ENCODE measurements around the gene PAXIP1.

The PAXIP1 gene

GRCh38 chr7:154996101-154996500 is 6.8 kb downstream of the PAXIP1 start:
- in situ Hi-C loops (cut with MboI; ENCODE audit: low sequenced_read_pairs), result no loop called here

GRCh38 chr7:154994996-154995395 is 7.9 kb downstream of the PAXIP1 start:
- in situ Hi-C loops (cut with MboI; ENCODE audit: low sequenced_read_pairs), result no loop called here

GRCh38 chr7:154990964-154991540 is 11.9 kb downstream of the PAXIP1 start:
- in situ Hi-C loops (cut with MboI; ENCODE audit: low sequenced_read_pairs), result no loop called here

- in situ Hi-C loops (cut with MboI; ENCODE audit: low sequenced_read_pairs), result no loop called here
Measured at GRCh38 chr7:154987571-154987970, 15.4 kb downstream of the PAXIP1 start.

- in situ Hi-C loops (cut with MboI; ENCODE audit: low sequenced_read_pairs), result no loop called here
Measured at GRCh38 chr7:154986200-154986945, 16.6 kb downstream of the PAXIP1 start.

- in situ Hi-C loops (cut with MboI; ENCODE audit: low sequenced_read_pairs), result no loop called here
Measured at GRCh38 chr7:154985230-154985629, 17.7 kb downstream of the PAXIP1 start.

- in situ Hi-C loops (cut with MboI; ENCODE audit: low sequenced_read_pairs), result no loop called here
Measured at GRCh38 chr7:154984601-154985188, 18.2 kb downstream of the PAXIP1 start.

GRCh38 chr7:154978017-154978416 is 24.9 kb downstream of the PAXIP1 start:
- in situ Hi-C loops (cut with MboI; ENCODE audit: low sequenced_read_pairs), result no loop called here

GRCh38 chr7:154977250-154977649 is 25.7 kb downstream of the PAXIP1 start:
- in situ Hi-C loops (cut with MboI; ENCODE audit: low sequenced_read_pairs), result no loop called here

- in situ Hi-C loops (cut with MboI; ENCODE audit: low sequenced_read_pairs), result no loop called here
Measured at GRCh38 chr7:154976844-154977243, 26.1 kb downstream of the PAXIP1 start.

GRCh38 chr7:154975984-154976383 is 26.9 kb downstream of the PAXIP1 start:
- in situ Hi-C loops (cut with MboI; ENCODE audit: low sequenced_read_pairs), result no loop called here

- in situ Hi-C loops (cut with MboI; ENCODE audit: low sequenced_read_pairs), result no loop called here
Measured at GRCh38 chr7:154973381-154973780, 29.5 kb downstream of the PAXIP1 start.

- in situ Hi-C loops (cut with MboI; ENCODE audit: low sequenced_read_pairs), result no loop called here
Measured at GRCh38 chr7:154968336-154969001, 34.5 kb downstream of the PAXIP1 start.

- in situ Hi-C loops (cut with MboI; ENCODE audit: low sequenced_read_pairs), result no loop called here
Measured at GRCh38 chr7:154967401-154967955, 35.4 kb downstream of the PAXIP1 start.

- in situ Hi-C loops (cut with MboI; ENCODE audit: low sequenced_read_pairs), result no loop called here
Measured at GRCh38 chr7:154965014-154965413, 37.9 kb downstream of the PAXIP1 start.

GRCh38 chr7:154960063-154960790 is 42.7 kb downstream of the PAXIP1 start:
- in situ Hi-C loops (cut with MboI; ENCODE audit: low sequenced_read_pairs), result no loop called here

- in situ Hi-C loops (cut with MboI; ENCODE audit: low sequenced_read_pairs), result no loop called here
Measured at GRCh38 chr7:154956427-154956826, 46.5 kb downstream of the PAXIP1 start.

- in situ Hi-C loops (cut with MboI; ENCODE audit: low sequenced_read_pairs), result no loop called here
Measured at GRCh38 chr7:154953006-154953684, 49.8 kb downstream of the PAXIP1 start.

GRCh38 chr7:154950960-154951359 is 52.0 kb downstream of the PAXIP1 start:
- in situ Hi-C loops (cut with MboI; ENCODE audit: low sequenced_read_pairs), result no loop called here

GRCh38 chr7:154947604-154948003 is 55.3 kb downstream of the PAXIP1 start:
- in situ Hi-C loops (cut with MboI; ENCODE audit: low sequenced_read_pairs), result no loop called here

Measured in HL-60/S4 treated with retinoic acid at 250 ng/mL for 4 days and 3 days (cell line).